Measurements from ENCODE around the gene KLK5.

Gene KLK5

GRCh38 chr19:50972795-50973376, 20.0 kb upstream of the KLK5 start:
- no peak for TF ChIP-seq POLR2AphosphoS5 (IDR thresholded peaks at IDR 0.05; ENCODE audit: low read depth, low read length)
- TF ChIP-seq TAF1 (IDR thresholded peaks at IDR 0.05; ENCODE audit: borderline replicate concordance, insufficient read depth, low read length) = no peak
- TF ChIP-seq FOXP2 (optimal IDR thresholded peaks at IDR 0.05; ENCODE audit: borderline replicate concordance, extremely low read depth, extremely low read length, insufficient read depth) = no peak
- TF ChIP-seq REST (IDR thresholded peaks at IDR 0.05; ENCODE audit: insufficient read depth in 1 of 2, low read depth in 2 of 2, low read length in 2 of 2) = no peak
- TF ChIP-seq SIN3A (IDR thresholded peaks at IDR 0.05; ENCODE audit: borderline replicate concordance, insufficient read depth, low read length) = no peak

GRCh38 chr19:50969413-50969760, 16.5 kb upstream of the KLK5 start, which contains the start of gene KLK6:
Gene KLK6, minus strand, starts transcription at chr19:50969591. Its CDS starts 1,487 bp downstream, at chr19:50968104.
- no peak for TF ChIP-seq POLR2AphosphoS5 (IDR thresholded peaks at IDR 0.05; ENCODE audit: low read depth, low read length)
- TF ChIP-seq FOXP2 (optimal IDR thresholded peaks at IDR 0.05; ENCODE audit: borderline replicate concordance, extremely low read depth, extremely low read length, insufficient read depth) = no peak
- no peak for TF ChIP-seq TAF1 (IDR thresholded peaks at IDR 0.05; ENCODE audit: borderline replicate concordance, insufficient read depth, low read length)
- no peak for TF ChIP-seq REST (IDR thresholded peaks at IDR 0.05; ENCODE audit: insufficient read depth in 1 of 2, low read depth in 2 of 2, low read length in 2 of 2)
- TF ChIP-seq SIN3A (IDR thresholded peaks at IDR 0.05; ENCODE audit: borderline replicate concordance, insufficient read depth, low read length) = no peak

- TF ChIP-seq POLR2AphosphoS5 (IDR thresholded peaks at IDR 0.05; ENCODE audit: low read depth, low read length) = no peak
- no peak for TF ChIP-seq SIN3A (IDR thresholded peaks at IDR 0.05; ENCODE audit: borderline replicate concordance, insufficient read depth, low read length)
- TF ChIP-seq REST (IDR thresholded peaks at IDR 0.05; ENCODE audit: insufficient read depth in 1 of 2, low read depth in 2 of 2, low read length in 2 of 2) = no peak
- no peak for TF ChIP-seq FOXP2 (optimal IDR thresholded peaks at IDR 0.05; ENCODE audit: borderline replicate concordance, extremely low read depth, extremely low read length, insufficient read depth)
- no peak for TF ChIP-seq TAF1 (IDR thresholded peaks at IDR 0.05; ENCODE audit: borderline replicate concordance, insufficient read depth, low read length)
These were observed 16.0 kb upstream of the KLK5 start for GRCh38 chr19:50968716-50969412.

- no peak for TF ChIP-seq TAF1 (IDR thresholded peaks at IDR 0.05; ENCODE audit: borderline replicate concordance, insufficient read depth, low read length)
- TF ChIP-seq REST (IDR thresholded peaks at IDR 0.05; ENCODE audit: insufficient read depth in 1 of 2, low read depth in 2 of 2, low read length in 2 of 2) = no peak
- no peak for TF ChIP-seq SIN3A (IDR thresholded peaks at IDR 0.05; ENCODE audit: borderline replicate concordance, insufficient read depth, low read length)
- TF ChIP-seq FOXP2 (optimal IDR thresholded peaks at IDR 0.05; ENCODE audit: borderline replicate concordance, extremely low read depth, extremely low read length, insufficient read depth) = no peak
- no peak for TF ChIP-seq POLR2AphosphoS5 (IDR thresholded peaks at IDR 0.05; ENCODE audit: low read depth, low read length)
These were observed 15.3 kb upstream of the KLK5 start for GRCh38 chr19:50967929-50968715.

Data from PFSK-1 (cell line).